GM21723 (cell line): ENCODE measurements around the gene PTPMT1.
A peak's percentile ranks its signal among the peaks of the same experiment; 100 is the strongest.

Source experiments
- ATAC-seq: cut with Tn5 transposase; IDR thresholded peaks from one replicate; pipeline ENCODE4 v1.9.1; 2021; ENCODE audit warnings: mild to moderate bottlenecking, moderate library complexity; ENCODE audit not compliant: unreplicated experiment

PTPMT1 gene

DNA sequence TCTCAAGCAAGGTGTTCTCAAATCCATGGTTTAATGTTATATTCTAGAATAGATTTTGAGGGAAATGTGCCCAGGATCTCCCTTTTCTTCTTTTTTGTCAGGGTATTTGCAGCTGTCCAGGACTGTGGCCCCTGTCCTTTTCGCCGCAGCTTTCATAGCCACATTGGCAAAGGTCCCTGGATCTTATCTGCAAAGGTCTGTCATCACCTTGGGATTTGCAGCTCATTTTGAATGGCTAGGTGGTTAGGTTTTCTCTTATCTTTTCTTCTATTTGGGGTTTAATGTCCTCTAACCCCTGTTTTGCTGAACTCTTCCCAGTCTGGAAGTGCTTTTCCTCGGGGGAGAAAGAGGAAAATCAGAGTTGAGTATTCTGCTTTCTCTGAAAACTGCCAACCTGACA, 40.5 kb downstream of the PTPMT1 start:
- no peak for ATAC-seq

DNA sequence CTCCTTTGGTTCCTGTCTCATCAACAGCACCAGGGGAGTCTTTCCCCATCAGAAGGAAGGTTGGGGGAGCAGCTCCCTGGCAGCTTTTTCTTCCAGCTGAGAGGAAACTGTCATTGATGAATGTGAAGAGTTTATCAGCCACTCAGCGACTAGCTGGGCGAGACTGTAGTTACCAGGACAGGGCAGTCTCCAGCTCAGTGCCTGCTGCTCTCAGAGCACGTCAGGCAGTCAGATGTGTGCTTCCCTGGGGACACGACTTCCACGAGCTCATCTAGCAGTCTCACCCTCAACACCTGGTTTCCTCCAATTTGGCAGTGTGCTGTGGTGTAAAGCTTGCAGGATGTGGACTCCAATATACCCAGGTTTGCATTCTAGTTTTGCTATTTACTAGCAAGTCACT, 41.3 kb downstream of the PTPMT1 start:
- ATAC-seq, result no peak

DNA sequence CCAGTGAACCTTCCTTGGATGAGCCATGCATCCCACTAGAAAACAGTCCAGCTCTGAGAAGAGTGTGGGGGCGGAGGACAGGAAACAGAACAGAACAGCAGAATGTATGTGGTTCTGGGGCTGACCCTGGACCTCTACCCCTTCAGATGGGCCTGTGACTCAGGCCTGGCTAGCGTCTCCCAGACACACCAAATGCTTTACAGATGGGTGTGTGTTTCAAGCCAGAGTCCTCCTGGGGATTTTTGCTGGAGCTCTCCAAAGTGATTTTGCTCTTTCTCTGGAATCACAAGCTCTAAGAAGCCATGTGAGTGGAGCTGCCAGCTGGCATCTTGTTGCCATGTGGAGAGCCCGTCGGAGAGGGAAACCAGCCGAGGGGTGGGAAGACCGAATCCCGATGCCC, 42.0 kb downstream of the PTPMT1 start:
- no peak for ATAC-seq

DNA sequence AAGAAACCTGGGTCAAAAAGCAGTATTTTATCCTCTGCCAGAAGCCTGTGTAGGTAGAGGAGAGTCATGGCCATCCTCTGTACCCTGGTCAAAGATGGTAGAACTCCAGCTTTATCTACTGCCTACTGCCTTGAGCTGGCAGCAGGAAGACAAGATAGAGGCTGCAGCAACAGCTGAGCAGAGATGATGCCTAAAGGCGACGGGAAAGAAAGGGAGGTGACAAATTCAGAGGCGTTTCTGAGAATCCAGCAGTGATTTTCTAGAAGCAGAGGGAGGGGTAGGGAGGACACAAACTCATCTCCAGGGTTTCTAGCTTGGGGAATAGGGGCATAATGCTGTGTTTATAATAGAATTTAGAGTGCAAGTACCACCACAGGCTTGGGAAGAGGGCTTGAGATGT, 44.3 kb downstream of the PTPMT1 start:
- no peak for ATAC-seq

DNA sequence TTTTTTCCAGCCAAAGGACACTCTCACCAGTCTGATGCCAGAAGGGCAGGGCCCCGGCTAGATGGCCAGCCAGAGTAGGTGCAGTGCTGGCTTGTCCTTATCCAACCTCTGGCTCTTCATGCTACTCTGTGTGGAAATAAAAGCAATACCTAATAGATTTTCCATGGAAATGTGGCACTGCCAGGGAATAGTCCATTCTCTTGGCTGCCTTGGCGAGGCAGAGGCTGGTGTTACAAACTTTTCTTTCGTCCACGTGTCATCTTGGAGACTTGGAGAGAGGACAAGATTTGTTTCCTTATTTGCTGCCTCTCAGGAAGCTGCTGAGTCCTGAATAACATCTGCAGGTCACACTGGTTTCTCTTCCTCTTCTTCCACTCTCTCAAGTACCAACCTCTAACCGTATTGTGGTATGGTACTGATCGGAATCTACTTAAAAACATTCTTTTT, 46.0 kb downstream of the PTPMT1 start:
- peak; percentile 85 for ATAC-seq

DNA sequence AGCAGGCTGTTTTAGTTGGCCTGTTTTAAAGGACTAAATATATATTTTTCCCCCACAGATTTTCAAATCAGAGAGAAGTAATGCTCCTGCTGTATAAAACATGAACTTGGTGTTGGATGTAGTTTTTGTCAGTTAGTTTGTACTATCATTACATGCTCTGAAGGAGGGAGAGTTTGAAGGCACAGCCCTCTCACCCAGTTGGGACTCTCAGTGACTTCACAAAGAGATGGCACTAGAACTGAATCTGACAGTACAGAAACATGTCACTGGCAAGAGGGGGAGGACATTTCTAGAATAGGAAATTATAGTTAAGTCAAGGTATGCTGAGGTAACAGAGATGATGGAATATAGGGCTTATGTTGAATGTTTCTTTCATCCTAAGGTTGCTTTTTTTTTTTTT, 49.9 kb downstream of the PTPMT1 start:
- no peak for ATAC-seq

DNA sequence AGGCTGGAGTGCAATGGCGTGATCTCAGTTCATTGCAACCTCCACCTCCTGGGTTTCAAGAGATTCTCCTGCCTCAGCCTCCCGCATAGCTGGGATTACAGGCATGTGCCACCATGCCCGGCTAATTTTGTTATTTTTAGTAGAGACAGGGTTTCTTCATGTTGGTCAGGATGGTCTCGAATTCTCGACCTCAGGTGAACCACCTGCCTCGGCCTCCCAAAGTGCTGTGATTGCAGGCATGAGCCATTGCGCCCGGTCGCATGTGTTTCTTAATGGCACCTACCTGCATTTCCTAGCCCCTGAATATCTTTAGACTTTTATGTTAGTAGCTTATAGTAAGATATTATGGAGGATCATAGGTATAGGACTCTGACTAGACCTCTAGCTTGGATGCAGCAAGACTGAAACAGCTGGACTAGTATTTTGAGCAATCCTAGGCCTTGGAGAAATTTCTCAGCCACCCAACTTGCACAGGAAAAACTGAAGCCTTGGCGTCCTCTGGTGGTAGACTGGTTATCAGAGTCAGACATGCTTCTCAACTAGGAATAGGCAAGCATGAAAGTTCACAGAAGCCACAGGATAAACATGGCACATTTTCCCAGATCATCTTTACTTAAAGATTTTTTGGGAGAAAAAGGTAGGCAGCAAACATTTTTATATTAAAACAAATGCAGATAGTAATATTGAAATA, 51.5 kb downstream of the PTPMT1 start:
- no peak for ATAC-seq

DNA sequence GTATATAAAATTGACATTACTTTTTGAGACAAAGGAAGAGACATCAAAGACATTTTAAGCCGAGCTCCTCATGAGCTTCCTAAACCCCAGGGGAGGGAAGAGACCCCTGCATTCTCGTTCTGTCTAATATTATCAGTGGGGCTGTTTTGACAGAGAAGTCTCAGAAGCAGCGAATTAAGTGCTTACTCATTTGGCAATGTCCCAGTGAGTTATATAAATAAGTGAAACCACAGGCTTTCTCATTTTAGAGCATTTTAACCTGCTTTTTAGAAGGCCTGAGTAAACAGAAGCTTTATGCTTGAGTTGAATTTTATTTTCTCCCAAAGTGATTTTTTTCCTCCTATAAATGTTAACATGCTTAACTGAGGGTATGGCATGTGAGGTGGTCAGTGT, 52.0 kb downstream of the PTPMT1 start:
- no peak for ATAC-seq

DNA sequence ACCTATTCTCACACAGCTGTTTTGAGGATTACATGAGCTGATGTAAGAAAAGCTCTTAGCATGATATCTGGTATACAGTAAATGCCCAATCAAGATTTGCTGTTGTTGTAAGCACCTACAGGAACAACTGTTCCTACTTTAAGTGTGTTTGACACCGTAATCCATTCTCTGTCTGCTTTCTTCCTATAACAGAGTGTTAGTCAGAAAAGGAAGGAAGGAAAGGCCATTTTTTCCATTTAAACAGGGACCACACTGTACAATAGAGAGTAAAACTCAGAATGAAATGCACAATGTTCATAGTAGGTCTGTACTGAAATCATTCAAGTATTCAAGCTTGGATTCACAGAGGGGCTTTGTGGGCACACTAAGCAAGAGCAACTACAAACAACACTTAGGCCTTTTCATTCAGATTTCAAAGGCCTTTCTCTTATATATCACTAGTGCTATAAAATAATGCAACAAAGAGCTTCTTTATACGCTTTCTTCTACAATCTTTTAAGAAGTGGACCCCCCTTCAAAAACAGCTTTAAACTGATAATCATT, 55.5 kb downstream of the PTPMT1 start:
- no peak for ATAC-seq
